ENCODE results near the gene MINAR1. TPM values are rescaled to one million over a fixed set of nuclear protein-coding genes. Genes with fewer than 3 reads are reported as not detected.

MINAR1 gene
- total and polyA plus RNA-seq, 2 of the 13 experiments (the other 11 are each of a cell fraction or from before 2014, with no cell fraction given), result 0.15 to 0.16 TPM

GRCh38 chr15:79431636-79432344 lies at the start of gene MINAR1 (continued):
- no peak for TF ChIP-seq FOXP1 (IDR thresholded peaks at IDR 0.05)
- TF ChIP-seq FOXP1 (CRISPR knock-in tag; IDR thresholded peaks at IDR 0.05), result no peak
- TF ChIP-seq CTCF (CRISPR knock-in tag; IDR thresholded peaks at IDR 0.05), result peak; percentile 29; the same call in 1 of the 2 replicates
- TF ChIP-seq STAG1 (CRISPR knock-in tag; IDR thresholded peaks at IDR 0.05), result 0 out of 2 replicates have a peak, but pooled peaks have one; percentile 11
- peak; percentile 72 for TF ChIP-seq ZNF263 (CRISPR knock-in tag; IDR thresholded peaks at IDR 0.05)
- TF ChIP-seq ZSCAN25 (CRISPR knock-in tag; IDR thresholded peaks at IDR 0.05), result no peak
- peak; percentile 93; the same call in 1 of the 2 replicates for TF ChIP-seq ZNF800 (CRISPR knock-in tag; IDR thresholded peaks at IDR 0.05)
- TF ChIP-seq UBTF (CRISPR knock-in tag; IDR thresholded peaks at IDR 0.05), result peak; percentile 45; the same call in 1 of the 2 replicates
- no peak for TF ChIP-seq EEA1 (CRISPR knock-in tag; IDR thresholded peaks at IDR 0.05; ENCODE audit: borderline replicate concordance)
- TF ChIP-seq ZNF709 (CRISPR knock-in tag; IDR thresholded peaks at IDR 0.05), result no peak
- no peak for TF ChIP-seq MAFK (conservative IDR thresholded peaks at IDR 0.05 in 1 of 2, IDR thresholded peaks at IDR 0.05 in 1 of 2; ENCODE audit: low read length in 2 of 2)
- TF ChIP-seq DBP (CRISPR knock-in tag; IDR thresholded peaks at IDR 0.05; ENCODE audit: not compliant biosample characterization), result no peak
- no peak for TF ChIP-seq GPBP1L1 (CRISPR knock-in tag; IDR thresholded peaks at IDR 0.05)
- TF ChIP-seq ARNT2 (CRISPR knock-in tag; IDR thresholded peaks at IDR 0.05; ENCODE audit: low read depth), result 0 out of 2 replicates have a peak, but pooled peaks have one; percentile 33
- no peak for TF ChIP-seq TAF1 (CRISPR knock-in tag; IDR thresholded peaks at IDR 0.05)
- no peak for TF ChIP-seq MAZ (IDR thresholded peaks at IDR 0.05; ENCODE audit: borderline replicate concordance, low read depth, low read length)
- no peak for TF ChIP-seq MAZ (CRISPR knock-in tag; IDR thresholded peaks at IDR 0.05; ENCODE audit: low read depth)
- peak; percentile 99 for TF ChIP-seq ZNF121 (CRISPR knock-in tag; IDR thresholded peaks at IDR 0.05)
- TF ChIP-seq PAWR (CRISPR knock-in tag; IDR thresholded peaks at IDR 0.05; ENCODE audit: borderline replicate concordance), result no peak
